ENCODE data around the gene FGF22.

The FGF22 gene

DNA sequence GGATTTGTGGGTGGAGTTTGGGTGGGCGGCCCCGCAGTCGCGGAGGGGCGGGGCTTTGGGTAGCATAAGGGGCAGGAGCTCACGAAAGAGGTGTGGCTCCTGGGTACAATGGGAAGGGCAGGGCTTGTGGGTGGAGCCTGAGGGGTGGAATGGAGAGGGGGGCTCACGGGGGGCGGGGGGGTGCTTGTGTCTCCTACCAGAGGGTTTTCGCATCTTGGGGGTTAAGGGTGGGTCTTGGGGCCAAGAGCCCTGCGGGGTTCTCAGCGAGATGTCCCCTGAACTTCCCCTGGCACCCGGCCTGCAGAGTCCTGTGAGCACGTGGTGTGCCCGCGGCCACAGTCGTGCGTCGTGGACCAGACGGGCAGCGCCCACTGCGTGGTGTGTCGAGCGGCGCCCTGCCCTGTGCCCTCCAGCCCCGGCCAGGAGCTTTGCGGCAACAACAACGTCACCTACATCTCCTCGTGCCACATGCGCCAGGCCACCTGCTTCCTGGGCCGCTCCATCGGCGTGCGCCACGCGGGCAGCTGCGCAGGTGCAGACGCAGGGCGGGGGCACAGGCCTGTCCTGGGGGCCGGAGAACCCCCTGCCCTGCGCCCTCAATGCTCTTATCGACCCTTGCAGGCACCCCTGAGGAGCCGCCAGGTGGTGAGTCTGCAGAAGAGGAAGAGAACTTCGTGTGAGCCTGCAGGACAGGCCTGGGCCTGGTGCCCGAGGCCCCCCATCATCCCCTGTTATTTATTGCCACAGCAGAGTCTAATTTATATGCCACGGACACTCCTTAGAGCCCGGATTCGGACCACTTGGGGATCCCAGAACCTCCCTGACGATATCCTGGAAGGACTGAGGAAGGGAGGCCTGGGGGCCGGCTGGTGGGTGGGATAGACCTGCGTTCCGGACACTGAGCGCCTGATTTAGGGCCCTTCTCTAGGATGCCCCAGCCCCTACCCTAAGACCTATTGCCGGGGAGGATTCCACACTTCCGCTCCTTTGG is 41.6 kb downstream of the FGF22 start:
- no peak for DNase-seq

DNA sequence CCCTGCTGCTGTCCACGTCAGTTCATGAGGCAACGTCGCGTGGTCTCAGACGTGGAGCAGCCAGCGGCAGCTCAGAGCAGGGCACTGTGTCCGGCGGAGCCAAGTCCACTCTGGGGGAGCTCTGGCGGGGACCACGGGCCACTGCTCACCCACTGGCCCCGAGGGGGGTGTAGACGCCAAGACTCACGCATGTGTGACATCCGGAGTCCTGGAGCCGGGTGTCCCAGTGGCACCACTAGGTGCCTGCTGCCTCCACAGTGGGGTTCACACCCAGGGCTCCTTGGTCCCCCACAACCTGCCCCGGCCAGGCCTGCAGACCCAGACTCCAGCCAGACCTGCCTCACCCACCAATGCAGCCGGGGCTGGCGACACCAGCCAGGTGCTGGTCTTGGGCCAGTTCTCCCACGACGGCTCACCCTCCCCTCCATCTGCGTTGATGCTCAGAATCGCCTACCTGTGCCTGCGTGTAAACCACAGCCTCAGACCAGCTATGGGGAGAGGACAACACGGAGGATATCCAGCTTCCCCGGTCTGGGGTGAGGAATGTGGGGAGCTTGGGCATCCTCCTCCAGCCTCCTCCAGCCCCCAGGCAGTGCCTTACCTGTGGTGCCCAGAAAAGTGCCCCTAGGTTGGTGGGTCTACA is 43.1 kb downstream of the FGF22 start:
- no peak for DNase-seq

DNA sequence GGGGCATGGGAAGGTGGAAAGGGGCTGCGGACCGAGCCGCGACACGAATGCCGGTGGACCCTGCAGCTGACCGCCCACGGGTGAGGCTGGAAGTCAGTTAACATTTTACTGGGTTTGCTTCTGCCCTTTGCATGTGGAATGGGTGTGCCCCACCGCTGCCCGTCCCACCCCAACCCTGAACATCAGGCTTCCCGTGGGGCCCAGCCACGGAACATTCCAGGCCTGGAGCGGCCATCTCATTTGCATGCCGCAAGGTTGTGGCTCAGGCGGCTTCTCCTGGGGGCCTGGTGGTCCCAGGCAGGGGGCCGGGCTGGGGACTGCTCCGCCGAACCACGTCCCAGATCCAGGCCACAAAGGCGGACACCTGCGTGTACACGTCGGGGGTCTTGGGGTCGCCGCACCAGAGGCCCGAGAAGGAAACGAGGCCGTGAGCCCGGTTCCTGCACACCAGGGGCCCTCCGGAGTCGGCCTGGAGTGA is 45.8 kb downstream of the FGF22 start:
- no peak for DNase-seq

DNA sequence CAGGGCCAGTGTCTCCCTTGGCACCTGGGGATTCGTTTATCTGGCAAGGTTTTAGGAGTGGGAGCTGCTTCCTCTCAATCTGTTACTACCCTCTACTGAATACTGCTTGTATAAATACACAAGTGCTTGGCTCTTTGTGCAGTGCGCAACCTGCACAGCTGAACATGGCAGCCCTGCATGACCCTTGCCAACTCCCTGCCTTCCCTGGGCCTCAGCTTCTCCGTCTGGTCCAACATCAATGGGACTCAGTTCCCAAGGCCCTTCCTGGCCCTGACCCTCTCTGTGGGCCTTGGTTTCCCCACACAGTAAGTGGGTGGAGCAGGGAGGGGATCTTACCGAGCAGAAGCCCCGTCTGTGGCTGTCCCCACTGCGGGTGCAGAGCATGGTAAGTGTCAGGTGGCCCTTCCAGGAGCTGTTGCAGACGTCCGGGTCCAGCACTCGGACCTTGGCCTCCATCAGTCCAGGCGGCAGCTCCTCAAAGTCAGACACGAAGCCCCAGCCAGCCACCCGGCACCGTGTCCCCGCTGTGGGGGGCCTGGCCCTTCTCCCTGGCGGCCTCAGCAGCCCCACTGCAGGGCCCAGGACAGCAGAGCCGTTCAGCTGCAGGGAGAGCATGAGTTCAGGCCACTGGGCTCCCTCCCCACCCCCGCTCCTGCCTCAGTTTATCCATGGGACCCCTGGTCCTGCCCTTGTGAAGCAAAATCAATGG is 47.1 kb downstream of the FGF22 start:
- no peak for DNase-seq

DNA sequence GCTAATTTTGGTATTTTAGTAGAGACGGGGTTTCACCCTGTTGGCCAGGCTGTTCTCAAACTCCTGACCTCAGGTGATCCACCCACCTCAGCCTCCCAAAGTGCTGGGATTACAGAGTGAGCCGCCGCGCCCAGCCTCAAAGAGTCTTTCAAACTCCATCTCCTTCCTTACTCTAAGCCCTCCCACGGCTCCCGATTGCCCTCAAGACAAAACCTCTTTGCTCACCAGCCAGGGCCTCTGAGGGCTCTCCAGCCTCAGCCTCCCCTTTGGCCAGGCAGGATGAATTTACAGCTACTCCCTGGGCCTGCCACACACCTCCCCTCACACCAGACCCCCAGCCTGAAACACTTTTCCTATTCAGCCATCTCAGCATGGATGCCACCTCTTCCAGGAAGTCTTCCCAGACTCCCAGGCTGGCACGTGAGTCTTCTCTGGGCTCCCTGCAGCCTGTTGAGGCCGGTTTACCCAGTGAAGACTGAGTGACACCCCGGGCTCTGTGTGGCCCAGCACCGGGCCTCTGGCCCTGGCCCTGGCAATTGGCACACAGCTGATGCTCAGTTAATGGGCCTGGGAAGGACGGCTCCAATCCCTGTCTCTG is 48.0 kb downstream of the FGF22 start:
- no peak for DNase-seq

DNA sequence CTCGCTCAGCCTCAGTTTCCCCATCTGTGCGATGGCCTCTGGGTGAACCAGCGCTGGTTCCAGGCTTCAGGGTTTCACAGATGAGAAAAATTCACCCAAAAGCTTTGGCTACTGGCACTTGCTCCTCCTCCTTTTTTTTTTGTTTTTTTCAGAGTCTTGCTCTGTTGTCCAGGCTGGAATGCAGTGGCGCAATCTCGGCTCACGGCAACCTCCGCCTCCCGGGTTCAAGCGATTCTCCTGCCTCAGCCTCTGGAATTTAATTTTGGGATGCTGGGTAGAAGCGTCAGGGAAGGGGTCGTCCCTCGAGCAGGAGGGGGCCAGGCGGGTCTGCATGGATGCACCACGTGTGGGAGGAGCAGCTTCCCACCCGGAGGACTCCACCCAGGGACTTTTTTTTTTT is 48.5 kb downstream of the FGF22 start:
- DNase-seq = no peak

DNA sequence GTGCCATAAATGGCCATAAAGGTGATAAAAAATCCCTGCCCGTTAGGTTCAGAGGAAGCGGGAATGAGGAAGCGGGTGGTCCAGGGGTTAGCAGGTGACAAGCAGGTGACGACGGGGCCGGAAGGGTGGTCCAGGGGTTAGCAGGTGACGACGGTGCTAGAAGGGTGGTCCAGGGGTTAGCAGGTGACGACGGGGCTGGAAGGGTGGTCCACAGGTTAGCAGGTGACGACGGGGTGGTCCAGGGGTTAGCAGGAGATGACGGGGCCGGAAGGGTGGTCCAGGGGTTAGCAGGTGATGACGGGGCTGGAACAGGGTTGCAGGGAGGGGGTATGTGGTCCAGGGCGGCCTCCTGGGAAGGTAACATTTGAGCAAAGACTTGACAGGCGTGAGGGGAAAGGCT is 49.3 kb downstream of the FGF22 start:
- no peak for DNase-seq

DNA sequence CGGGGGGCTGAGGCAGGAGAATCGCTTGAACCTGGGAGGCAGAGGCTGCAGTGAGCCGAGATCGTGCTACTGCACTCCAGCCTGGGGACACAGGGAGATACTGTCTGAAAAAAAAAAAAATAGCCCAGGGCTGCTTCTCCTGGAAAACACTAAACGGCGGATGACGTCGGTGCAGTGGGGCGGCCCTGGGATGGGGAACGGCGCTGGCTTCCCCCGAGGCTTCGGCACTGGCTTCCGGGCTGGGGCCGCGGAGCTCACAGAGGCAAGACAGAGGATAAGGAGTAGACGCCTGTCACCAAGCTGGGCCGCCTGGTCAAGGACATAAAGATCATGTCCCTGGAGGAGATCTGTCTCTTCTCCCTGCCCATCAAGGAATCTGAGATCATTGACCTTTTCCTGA is 50.5 kb downstream of the FGF22 start:
- DNase-seq = no peak

All from CD4-positive, alpha-beta T cell treated with Interleukin-17A for 1 hour (primary cell).